ENCODE data around the gene PROZ. TPM values are rescaled to one million over a fixed set of nuclear protein-coding genes. Genes with fewer than 3 reads are reported as not detected.
"Not testable (repeated sequence)": the region's sequence is repeated elsewhere in the genome, so short reads cannot be mapped to it uniquely, and the experiment has no call there.

Gene PROZ
- total RNA-seq, 1 donor from 2014 or later: not detected

- no peak for DNase-seq (ENCODE audit: extremely low spot score, unreplicated experiment)
- Mint-ChIP-seq H3K27me3 (peaks cover 33% of the 10 kb centered on the region), H3K4me1 (ENCODE audit: unreplicated experiment) (no peaks in the 10 kb centered on the region), H3K36me3 (no peaks in the 10 kb centered on the region), H3K9me3 (peaks cover 7% of the 10 kb centered on the region), H3K27ac (no peak overlapping the region), H3K4me3 (no peak overlapping the region)
- TF ChIP-seq CTCF (conservative IDR thresholded peaks at IDR 0.05): no peak
Observed at GRCh38 chr13:113159701-113160100, 1.3 kb downstream of the PROZ start.

GRCh38 chr13:113160983-113161382, 2.5 kb downstream of the PROZ start:
- DNase-seq (ENCODE audit: extremely low spot score, unreplicated experiment): no peak
- Mint-ChIP-seq H3K9me3 (peaks cover 7% of the 10 kb centered on the region), H3K27ac (no peak overlapping the region), H3K36me3 (no peaks in the 10 kb centered on the region), H3K4me1 (ENCODE audit: unreplicated experiment) (no peaks in the 10 kb centered on the region), H3K4me3 (no peak overlapping the region), H3K27me3 (peaks cover 34% of the 10 kb centered on the region)
- TF ChIP-seq CTCF (conservative IDR thresholded peaks at IDR 0.05): no peak

- H3K4me3 Mint-ChIP-seq: no peak overlapping the region
- H3K9me3 Mint-ChIP-seq: peaks cover 7% of the 10 kb centered on the region
- H3K36me3 Mint-ChIP-seq: no peaks in the 10 kb centered on the region
- no peak overlapping the region for H3K27ac Mint-ChIP-seq
- H3K27me3 Mint-ChIP-seq: peaks cover 34% of the 10 kb centered on the region
- H3K4me1 Mint-ChIP-seq (ENCODE audit: unreplicated experiment): no peaks in the 10 kb centered on the region
- no peak for DNase-seq (ENCODE audit: extremely low spot score, unreplicated experiment)
- no peak for TF ChIP-seq CTCF (conservative IDR thresholded peaks at IDR 0.05)
Observed at GRCh38 chr13:113161433-113161832, 3.0 kb downstream of the PROZ start.

GRCh38 chr13:113161975-113162374, 3.5 kb downstream of the PROZ start:
- H3K4me3 Mint-ChIP-seq; H3K27ac Mint-ChIP-seq; H3K4me1 Mint-ChIP-seq (ENCODE audit: unreplicated experiment); H3K9me3 Mint-ChIP-seq; DNase-seq (ENCODE audit: extremely low spot score, unreplicated experiment); H3K36me3 Mint-ChIP-seq: not testable (repeated sequence)
- H3K27me3 Mint-ChIP-seq: peaks cover 32% of the 10 kb centered on the region

GRCh38 chr13:113162783-113163685, 4.6 kb downstream of the PROZ start:
- DNase-seq (ENCODE audit: extremely low spot score, unreplicated experiment): no peak
- Mint-ChIP-seq H3K36me3 (peaks cover 4% of the 10 kb centered on the region), H3K27ac (no peak overlapping the region), H3K9me3 (no peaks in the 10 kb centered on the region), H3K4me3 (no peak overlapping the region), H3K27me3 (peaks cover 26% of the 10 kb centered on the region), H3K4me1 (ENCODE audit: unreplicated experiment) (no peaks in the 10 kb centered on the region)
- TF ChIP-seq CTCF (conservative IDR thresholded peaks at IDR 0.05): no peak

- Mint-ChIP-seq H3K27ac (no peak overlapping the region), H3K27me3 (peaks cover 26% of the 10 kb centered on the region), H3K4me3 (no peak overlapping the region), H3K36me3 (peaks cover 10% of the 10 kb centered on the region), H3K9me3 (no peaks in the 10 kb centered on the region), H3K4me1 (ENCODE audit: unreplicated experiment) (no peaks in the 10 kb centered on the region)
- DNase-seq (ENCODE audit: extremely low spot score, unreplicated experiment): no peak
- TF ChIP-seq CTCF (conservative IDR thresholded peaks at IDR 0.05): no peak
Observed at GRCh38 chr13:113164492-113164891, 6.0 kb downstream of the PROZ start.
